SK-N-MC (cell line): Measurements from ENCODE around the gene PRXL2B.

Source experiments
- DNase-seq: peaks from one replicate; pipeline ENCODE4 v3.0.0-alpha.2; 2011; ENCODE audit warnings: low read depth, low spot score
- H3K27ac ChIP-seq: fragments of 200-600 bp; sonication (generic); 2 replicates; pipeline ENCODE4 v1.5.1; 2016; ENCODE audit warnings: mixed run types
- H3K36me3 ChIP-seq: fragments of 200-600 bp; sonication (generic); 2 replicates; pipeline ENCODE4 v1.6.1; 2017; ENCODE audit warnings: antibody characterized with exemption, low read length, mixed read lengths; ENCODE audit not compliant: insufficient read depth
- H3K4me3 ChIP-seq: fragments of 200-600 bp; sonication (generic); 2 replicates; pipeline ENCODE4 v1.5.1; 2016
- H3K9ac ChIP-seq: fragments of 200-600 bp; sonication (generic); 2 replicates; pipeline ENCODE4 v1.8.0; 2017; ENCODE audit warnings: mixed run types, mixed read lengths; ENCODE audit not compliant: insufficient read length
- H3K9me3 ChIP-seq: fragments of 200-600 bp; sonication (generic); 2 replicates; pipeline ENCODE4 v1.6.1; 2017; ENCODE audit warnings: low read depth, mild to moderate bottlenecking, antibody characterized with exemption, low read length, moderate library complexity, mixed read lengths
- EZH2 ChIP-seq: fragments of 200-600 bp; sonication (generic); IDR thresholded peaks from one replicate; pipeline ENCODE4 v1.6.1; 2017; ENCODE audit warnings: antibody characterized with exemption
- FOXP2 ChIP-seq: optimal IDR thresholded peaks from 2 replicates; pipeline ENCODE3; 2011; ENCODE audit warnings: mild to moderate bottlenecking, moderate library complexity; ENCODE audit not compliant: insufficient read depth; ENCODE audit errors: extremely low read length, control extremely low read depth
- POLR2AphosphoS5 ChIP-seq: IDR thresholded peaks from 2 replicates; pipeline ENCODE4 v1.6.1; 2012; ENCODE audit warnings: mild to moderate bottlenecking, low read depth, low read length, borderline replicate concordance

Gene PRXL2B

DNA sequence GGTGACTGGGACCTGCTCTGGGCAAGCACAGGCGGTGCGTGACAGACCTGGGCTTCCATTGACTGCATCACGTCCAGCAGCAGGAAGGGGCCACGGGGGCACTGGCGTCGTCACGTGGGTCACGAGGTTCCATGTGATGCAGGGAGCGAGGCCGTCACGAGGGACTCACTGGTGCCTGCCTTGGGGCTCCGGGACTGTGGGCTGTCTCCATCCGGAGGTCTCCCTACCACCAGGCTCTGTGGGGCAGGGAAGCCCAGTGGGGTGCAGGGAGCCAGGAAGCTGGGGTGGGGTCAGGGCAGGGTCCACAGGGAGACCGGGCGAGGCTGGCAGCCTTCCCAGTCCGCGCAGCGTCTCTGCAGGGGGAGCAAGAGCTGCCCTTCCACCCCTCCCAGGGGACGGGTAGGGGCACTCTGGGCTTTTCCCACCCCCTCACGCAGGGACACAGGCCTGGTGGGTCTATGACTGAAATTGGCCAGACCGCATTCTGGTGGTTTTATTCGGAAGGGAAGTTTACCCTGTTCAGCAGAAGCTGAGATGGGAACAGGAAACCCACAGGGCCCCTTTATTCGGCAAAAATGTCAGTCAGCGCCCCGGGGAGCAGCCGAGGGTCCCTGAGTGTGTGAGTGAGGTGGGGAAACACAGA lies 30.8 kb upstream of the PRXL2B start:
- peak overlapping the region; percentile 64 for H3K9ac ChIP-seq

DNA sequence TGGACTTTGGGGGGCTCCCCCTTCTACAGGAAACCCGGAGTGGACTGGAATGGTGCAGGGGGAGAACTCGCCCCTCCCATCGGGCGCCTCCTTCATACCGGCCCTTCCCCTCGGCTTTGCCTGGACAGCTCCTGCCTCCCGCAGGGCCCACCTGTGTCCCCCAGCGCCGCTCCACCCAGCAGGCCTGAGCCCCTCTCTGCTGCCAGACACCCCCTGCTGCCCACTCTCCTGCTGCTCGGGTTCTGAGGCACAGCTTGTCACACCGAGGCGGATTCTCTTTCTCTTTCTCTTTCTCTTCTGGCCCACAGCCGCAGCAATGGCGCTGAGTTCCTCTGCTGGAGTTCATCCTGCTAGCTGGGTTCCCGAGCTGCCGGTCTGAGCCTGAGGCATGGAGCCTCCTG lies 30.3 kb upstream of the PRXL2B start, which contains the start of gene TNFRSF14:
TNFRSF14 (plus strand) TSS at position 95 of the 401 bp plus-strand sequence; CDS start at position 389, 294 bp downstream.
- H3K27ac ChIP-seq: no peak within 1 kb of the TSS
- no peaks in the 10 kb centered on the region for H3K36me3 ChIP-seq
- peak within 1 kb of the TSS; percentile 64 for H3K9ac ChIP-seq
- no peaks in the 10 kb centered on the region for H3K9me3 ChIP-seq
- H3K4me3 ChIP-seq: peak within 1 kb of the TSS; percentile 79
- DNase-seq: no peak
- TF ChIP-seq EZH2 (no peak), FOXP2 (no peak), POLR2AphosphoS5 (no peak)

More for the DNA sequence above, 30.8 kb upstream of the PRXL2B start:
- H3K9me3 ChIP-seq: no peaks in the 10 kb centered on the region
- TF ChIP-seq FOXP2 (no peak), POLR2AphosphoS5 (no peak), EZH2 (no peak)
- DNase-seq: no peak
- no peak overlapping the region for H3K27ac ChIP-seq
- H3K36me3 ChIP-seq: no peaks in the 10 kb centered on the region
- peak overlapping the region; percentile 79 for H3K4me3 ChIP-seq

GRCh38 chr1:2556678-2557481 lies 29.7 kb upstream of the PRXL2B start:
- Histone ChIP-seq H3K4me3 (peak overlapping the region; percentile 79), H3K27ac (no peak overlapping the region), H3K9me3 (no peaks in the 10 kb centered on the region), H3K9ac (peak overlapping the region; percentile 64), H3K36me3 (no peaks in the 10 kb centered on the region)
- TF ChIP-seq EZH2 (no peak), POLR2AphosphoS5 (no peak)
- no peak for DNase-seq

- Histone ChIP-seq H3K27ac (no peak overlapping the region), H3K9ac (no peak overlapping the region), H3K36me3 (no peaks in the 10 kb centered on the region), H3K4me3 (no peak overlapping the region), H3K9me3 (no peaks in the 10 kb centered on the region)
- DNase-seq: no peak
- no peak for TF ChIP-seq FOXP2
- no peak for TF ChIP-seq POLR2AphosphoS5
- no peak for TF ChIP-seq EZH2
Observed at GRCh38 chr1:2557482-2558400, 28.8 kb upstream of the PRXL2B start.

- H3K4me3 ChIP-seq: no peak overlapping the region
- TF ChIP-seq EZH2: no peak
- TF ChIP-seq POLR2AphosphoS5: no peak
- no peak for TF ChIP-seq FOXP2
- no peaks in the 10 kb centered on the region for H3K36me3 ChIP-seq
- H3K27ac ChIP-seq: no peak overlapping the region
- no peak for DNase-seq
- H3K9ac ChIP-seq: no peak overlapping the region
- H3K9me3 ChIP-seq: no peaks in the 10 kb centered on the region
Observed at GRCh38 chr1:2558420-2558819, 28.2 kb upstream of the PRXL2B start.

DNA sequence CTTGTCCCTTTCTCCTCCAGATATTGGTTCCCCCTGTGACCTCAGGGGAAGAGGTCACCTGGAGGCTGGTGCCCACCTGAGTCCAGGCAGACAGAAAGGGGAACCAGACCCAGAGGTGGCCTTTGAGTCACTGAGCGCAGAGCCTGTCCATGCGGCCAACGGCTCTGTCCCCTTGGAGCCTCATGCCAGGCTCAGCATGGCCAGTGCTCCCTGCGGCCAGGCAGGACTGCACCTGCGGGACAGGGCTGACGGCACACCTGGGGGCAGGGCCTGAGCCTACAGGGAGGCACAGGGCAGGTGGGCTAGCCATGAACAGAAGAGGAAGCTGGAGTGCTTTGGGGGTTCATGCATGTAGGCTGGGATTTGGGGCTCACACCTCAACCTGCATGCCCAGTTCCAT lies 27.7 kb upstream of the PRXL2B start:
- H3K9ac ChIP-seq: no peak overlapping the region
- DNase-seq: no peak
- TF ChIP-seq FOXP2: no peak
- no peak for TF ChIP-seq POLR2AphosphoS5
- TF ChIP-seq EZH2: no peak
- H3K36me3 ChIP-seq: no peaks in the 10 kb centered on the region
- H3K9me3 ChIP-seq: no peaks in the 10 kb centered on the region
- no peak overlapping the region for H3K4me3 ChIP-seq
- no peak overlapping the region for H3K27ac ChIP-seq

- Histone ChIP-seq H3K36me3 (no peaks in the 10 kb centered on the region), H3K9me3 (no peaks in the 10 kb centered on the region)
- no peak for TF ChIP-seq FOXP2
- no peak for TF ChIP-seq EZH2
- no peak for TF ChIP-seq POLR2AphosphoS5
Observed at GRCh38 chr1:2559509-2560298, 26.9 kb upstream of the PRXL2B start.

More at GRCh38 chr1:2559509-2560298, 26.9 kb upstream of the PRXL2B start:
- Histone ChIP-seq H3K4me3 (no peak overlapping the region), H3K9ac (no peak overlapping the region), H3K27ac (no peak overlapping the region)
- no peak for DNase-seq
